ENCODE measurements around the gene ARID2.

GRCh38 chr12:45933504-45933903 is 204.0 kb downstream of the ARID2 start:
- no peak for TF ChIP-seq ZBTB2 (IDR thresholded peaks at IDR 0.05)
- no peak for TF ChIP-seq MAZ (CRISPR knock-in tag; conservative IDR thresholded peaks at IDR 0.05 in 1 of 2, IDR thresholded peaks at IDR 0.05 in 1 of 2)
- no peak for TF ChIP-seq MXI1 (IDR thresholded peaks at IDR 0.05; ENCODE audit: low read depth, low read length)
- TF ChIP-seq BRD4 (IDR thresholded peaks at IDR 0.05) = no peak
- TF ChIP-seq ZNF395 (CRISPR knock-in tag; IDR thresholded peaks at IDR 0.05) = no peak
- no peak for TF ChIP-seq POLR2AphosphoS2 (IDR thresholded peaks at IDR 0.05; ENCODE audit: low read length)
- TF ChIP-seq ZNF407 (IDR thresholded peaks at IDR 0.05; ENCODE audit: low read depth) = no peak
- TF ChIP-seq NKRF (IDR thresholded peaks at IDR 0.05; ENCODE audit: borderline replicate concordance) = no peak
- no peak for TF ChIP-seq SREBF1 (IDR thresholded peaks at IDR 0.05; ENCODE audit: borderline replicate concordance, low read depth, low read length)
- no peak for TF ChIP-seq MAFK (IDR thresholded peaks at IDR 0.05; ENCODE audit: low read length)
- no peak for TF ChIP-seq ZBTB8A (IDR thresholded peaks at IDR 0.05; ENCODE audit: partially characterized antibody)
